BE2C (cell line): ENCODE data around the gene JAKMIP3.
A peak's percentile ranks its signal among the peaks of the same experiment; 100 is the strongest.

Experiments used
- DNase-seq: peaks from one replicate; pipeline ENCODE4 v3.0.0-alpha.2; 2020
- H3K27me3 ChIP-seq: fragments of 250-450 bp; sonication (Bioruptor Pico); 2 replicates; pipeline ENCODE4 v1.5.1; 2020; ENCODE audit warnings: mild to moderate bottlenecking
- H3K36me3 ChIP-seq: fragments of 250-450 bp; sonication (Bioruptor Pico); 2 replicates; pipeline ENCODE4 v1.5.1; 2020; ENCODE audit warnings: mild to moderate bottlenecking
- H3K4me1 ChIP-seq: fragments of 250-450 bp; sonication (Bioruptor Pico); 2 replicates; pipeline ENCODE4 v1.5.1; 2020
- H3K4me3 ChIP-seq: 2 replicates; pipeline ENCODE4 v1.5.1; 2011; ENCODE audit warnings: low read depth, low read length
- H3K9me3 ChIP-seq: fragments of 250-450 bp; sonication (Bioruptor Pico); 2 replicates; pipeline ENCODE4 v1.5.1; 2020
- CTCF ChIP-seq: IDR thresholded peaks from 2 replicates; pipeline ENCODE4 v1.5.1; 2012; ENCODE audit warnings: mild to moderate bottlenecking, low read depth, low read length

The JAKMIP3 gene

GRCh38 chr10:132039371-132039770 is 26.4 kb upstream of the JAKMIP3 start:
- Histone ChIP-seq H3K27me3 (peaks cover 37% of the 10 kb centered on the region), H3K4me1 (no peaks in the 10 kb centered on the region), H3K36me3 (no peaks in the 10 kb centered on the region), H3K4me3 (no peak overlapping the region), H3K9me3 (no peaks in the 10 kb centered on the region)
- DNase-seq: no peak
- TF ChIP-seq CTCF: no peak

DNA sequence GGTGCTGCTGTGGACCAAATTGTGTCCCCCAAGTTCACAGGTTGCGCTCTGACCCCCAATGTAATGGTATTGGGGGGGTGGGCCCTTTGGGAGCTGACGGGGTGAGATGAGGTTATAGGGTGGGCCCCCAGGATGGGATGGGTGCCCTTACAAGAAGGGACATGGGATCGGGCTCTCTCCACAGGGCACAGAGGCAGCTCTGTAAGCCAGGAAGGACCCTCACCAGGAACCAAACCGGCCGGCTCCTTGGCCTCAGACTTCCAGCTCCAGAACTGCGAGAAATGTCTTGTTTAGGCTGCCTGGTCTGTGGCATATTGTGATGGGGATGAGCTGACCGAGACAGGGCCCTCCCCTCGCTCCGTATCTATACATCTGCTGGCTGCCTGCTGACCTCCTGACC is 25.7 kb upstream of the JAKMIP3 start:
- no peak for TF ChIP-seq CTCF
- H3K4me3 ChIP-seq: no peak overlapping the region
- H3K27me3 ChIP-seq: peaks cover 34% of the 10 kb centered on the region

DNA sequence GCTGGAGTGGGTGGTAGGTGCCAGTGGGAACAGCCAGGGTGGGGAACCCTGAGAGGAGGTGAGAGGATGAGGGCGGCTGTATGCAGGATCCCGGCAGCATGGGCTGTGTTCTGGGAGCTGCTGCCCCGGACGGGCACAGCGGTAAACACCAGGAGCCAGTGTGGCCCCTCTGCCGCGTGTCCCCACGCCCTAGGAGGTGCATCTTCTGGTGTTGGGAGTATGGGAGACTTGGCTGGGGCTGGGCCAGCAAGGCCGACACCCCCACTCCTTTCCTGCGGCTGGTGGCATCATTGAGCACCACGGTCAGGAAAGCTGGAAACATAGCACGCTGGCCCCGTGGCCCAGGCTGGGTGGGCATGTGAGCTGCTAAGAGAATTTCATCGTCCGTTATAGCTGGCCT is 24.4 kb upstream of the JAKMIP3 start:
- Histone ChIP-seq H3K36me3 (no peaks in the 10 kb centered on the region), H3K27me3 (peaks cover 26% of the 10 kb centered on the region), H3K9me3 (no peaks in the 10 kb centered on the region), H3K4me1 (no peaks in the 10 kb centered on the region), H3K4me3 (no peak overlapping the region)
- DNase-seq: no peak
- no peak for TF ChIP-seq CTCF

More for the DNA sequence above, 25.7 kb upstream of the JAKMIP3 start:
- H3K9me3 ChIP-seq: no peaks in the 10 kb centered on the region
- H3K4me1 ChIP-seq: no peaks in the 10 kb centered on the region
- no peak for DNase-seq
- no peaks in the 10 kb centered on the region for H3K36me3 ChIP-seq

GRCh38 chr10:132043861-132044695 is 21.7 kb upstream of the JAKMIP3 start:
- Histone ChIP-seq H3K9me3 (no peaks in the 10 kb centered on the region), H3K36me3 (no peaks in the 10 kb centered on the region), H3K27me3 (peaks cover 6% of the 10 kb centered on the region; the same call in 1 of the 2 replicates), H3K4me3 (no peak overlapping the region), H3K4me1 (no peaks in the 10 kb centered on the region)
- TF ChIP-seq CTCF: no peak
- no peak for DNase-seq

DNA sequence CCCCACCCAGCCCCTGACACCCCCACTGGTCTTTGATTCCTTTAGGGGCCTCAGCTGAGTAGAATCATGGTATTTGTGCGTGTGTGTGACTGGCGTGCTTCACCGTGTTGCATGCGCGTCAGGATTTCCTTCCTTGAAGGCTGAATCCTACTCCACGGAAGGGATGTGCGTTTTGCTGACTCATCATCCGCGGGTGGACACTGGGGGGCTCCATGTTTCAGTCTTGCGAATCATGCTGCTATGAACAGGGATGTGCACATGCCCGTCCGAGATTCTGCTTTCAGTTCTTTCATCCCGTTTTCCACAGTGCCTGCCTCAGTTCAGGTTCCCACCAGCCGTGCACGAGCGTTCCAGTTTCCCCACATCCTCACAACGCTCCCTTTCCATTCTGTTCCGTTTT is 20.9 kb upstream of the JAKMIP3 start:
- TF ChIP-seq CTCF: no peak
- H3K4me3 ChIP-seq: peak overlapping the region; percentile 10; the same call in 1 of the 2 replicates
- H3K4me1 ChIP-seq: no peaks in the 10 kb centered on the region
- no peaks in the 10 kb centered on the region for H3K36me3 ChIP-seq
- no peak for DNase-seq
- H3K9me3 ChIP-seq: no peaks in the 10 kb centered on the region
- H3K27me3 ChIP-seq: peaks cover 6% of the 10 kb centered on the region; the same call in 1 of the 2 replicates

- no peaks in the 10 kb centered on the region for H3K4me1 ChIP-seq
- no peak for TF ChIP-seq CTCF
- H3K9me3 ChIP-seq: no peaks in the 10 kb centered on the region
- no peak for DNase-seq
- no peak overlapping the region for H3K4me3 ChIP-seq
- no peaks in the 10 kb centered on the region for H3K36me3 ChIP-seq
- peaks cover 6% of the 10 kb centered on the region; the same call in 1 of the 2 replicates for H3K27me3 ChIP-seq
Observed at GRCh38 chr10:132045324-132045723, 20.4 kb upstream of the JAKMIP3 start.
